ENCODE results near the gene C1GALT1.

The C1GALT1 gene

GRCh38 chr7:7264306-7265040, 82.1 kb downstream of the C1GALT1 start:
- Histone ChIP-seq H3K4me3 (no peak overlapping the region), H3K27ac (no peak overlapping the region)
- TF ChIP-seq CTCF (IDR thresholded peaks at IDR 0.05), result no peak
- no peak for DNase-seq (ENCODE audit: low spot score)

- H3K4me3 ChIP-seq, result no peak overlapping the region
- H3K27ac ChIP-seq, result no peak overlapping the region
- DNase-seq (ENCODE audit: low spot score), result no peak
- no peak for TF ChIP-seq CTCF (IDR thresholded peaks at IDR 0.05)
Observed at GRCh38 chr7:7265081-7266075, 83.0 kb downstream of the C1GALT1 start.

GRCh38 chr7:7266257-7266881, 84.0 kb downstream of the C1GALT1 start:
- Histone ChIP-seq H3K4me3 (no peak overlapping the region), H3K27ac (no peak overlapping the region)
- DNase-seq (ENCODE audit: low spot score), result no peak
- no peak for TF ChIP-seq CTCF (IDR thresholded peaks at IDR 0.05)

GRCh38 chr7:7271094-7271874, 88.9 kb downstream of the C1GALT1 start:
- Histone ChIP-seq H3K4me3 (no peak overlapping the region), H3K27ac (no peak overlapping the region)
- no peak for TF ChIP-seq CTCF (IDR thresholded peaks at IDR 0.05)
- no peak for DNase-seq (ENCODE audit: low spot score)

- TF ChIP-seq CTCF (IDR thresholded peaks at IDR 0.05), result no peak
- Histone ChIP-seq H3K27ac (no peak overlapping the region), H3K4me3 (no peak overlapping the region)
- DNase-seq (ENCODE audit: low spot score), result no peak
Observed at GRCh38 chr7:7272294-7272693, 90.0 kb downstream of the C1GALT1 start.

GRCh38 chr7:7274782-7275181, 92.4 kb downstream of the C1GALT1 start:
- H3K4me3 ChIP-seq, result no peak overlapping the region
- DNase-seq (ENCODE audit: low spot score), result no peak
- TF ChIP-seq CTCF (IDR thresholded peaks at IDR 0.05), result no peak
- H3K27ac ChIP-seq, result no peak overlapping the region
